Measurements from ENCODE around the gene RAB36.

RAB36 gene

GRCh38 chr22:23114721-23115020 is 30.6 kb upstream of the RAB36 start:
- H3F3A ChIP-seq (ENCODE audit: control insufficient read depth, insufficient read depth), result no peaks in the 10 kb centered on the region
- H3K27ac ChIP-seq (ENCODE audit: low read depth, low read length), result no peak overlapping the region
- no peak overlapping the region for H3K4me2 ChIP-seq (ENCODE audit: low read length)
- no peaks in the 10 kb centered on the region for H3K9me3 ChIP-seq (ENCODE audit: control insufficient read depth, insufficient read depth, low read length)
- peaks cover 18% of the 10 kb centered on the region for H3K4me1 ChIP-seq (ENCODE audit: control insufficient read depth, low read length)
- TF ChIP-seq, protein P1, sequence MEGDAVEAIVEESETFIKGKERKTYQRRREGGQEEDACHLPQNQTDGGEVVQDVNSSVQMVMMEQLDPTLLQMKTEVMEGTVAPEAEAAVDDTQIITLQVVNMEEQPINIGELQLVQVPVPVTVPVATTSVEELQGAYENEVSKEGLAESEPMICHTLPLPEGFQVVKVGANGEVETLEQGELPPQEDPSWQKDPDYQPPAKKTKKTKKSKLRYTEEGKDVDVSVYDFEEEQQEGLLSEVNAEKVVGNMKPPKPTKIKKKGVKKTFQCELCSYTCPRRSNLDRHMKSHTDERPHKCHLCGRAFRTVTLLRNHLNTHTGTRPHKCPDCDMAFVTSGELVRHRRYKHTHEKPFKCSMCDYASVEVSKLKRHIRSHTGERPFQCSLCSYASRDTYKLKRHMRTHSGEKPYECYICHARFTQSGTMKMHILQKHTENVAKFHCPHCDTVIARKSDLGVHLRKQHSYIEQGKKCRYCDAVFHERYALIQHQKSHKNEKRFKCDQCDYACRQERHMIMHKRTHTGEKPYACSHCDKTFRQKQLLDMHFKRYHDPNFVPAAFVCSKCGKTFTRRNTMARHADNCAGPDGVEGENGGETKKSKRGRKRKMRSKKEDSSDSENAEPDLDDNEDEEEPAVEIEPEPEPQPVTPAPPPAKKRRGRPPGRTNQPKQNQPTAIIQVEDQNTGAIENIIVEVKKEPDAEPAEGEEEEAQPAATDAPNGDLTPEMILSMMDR (IDR thresholded peaks at IDR 0.05; ENCODE audit: low read depth, low read length, poor library complexity, severe bottlenecking), result no peak
- TF ChIP-seq EZH2phosphoT487 (IDR thresholded peaks at IDR 0.05; ENCODE audit: borderline replicate concordance, low read length), result no peak
- H4K20me1 ChIP-seq (ENCODE audit: control insufficient read depth, insufficient read depth, low read depth, low read length), result no peaks in the 10 kb centered on the region
- H3K27me3 ChIP-seq (ENCODE audit: control insufficient read depth, low read length), result no peaks in the 10 kb centered on the region
- H3K4me3 ChIP-seq (ENCODE audit: low read length), result no peak overlapping the region
- no peaks in the 10 kb centered on the region for H3K9me2 ChIP-seq (replicated peaks; ENCODE audit: control insufficient read depth, low read length)
- H3K79me2 ChIP-seq (ENCODE audit: control insufficient read depth, low read length), result no peaks in the 10 kb centered on the region
- H3K36me3 ChIP-seq (ENCODE audit: control insufficient read depth, low read length), result no peaks in the 10 kb centered on the region

GRCh38 chr22:23115369-23115768 is 29.9 kb upstream of the RAB36 start:
- Histone ChIP-seq H3K9me2 (replicated peaks; ENCODE audit: control insufficient read depth, low read length) (no peaks in the 10 kb centered on the region), H3K4me3 (ENCODE audit: low read length) (no peak overlapping the region), H3K27ac (ENCODE audit: low read depth, low read length) (no peak overlapping the region), H3K79me2 (ENCODE audit: control insufficient read depth, low read length) (no peaks in the 10 kb centered on the region), H3K36me3 (ENCODE audit: control insufficient read depth, low read length) (no peaks in the 10 kb centered on the region), H4K20me1 (ENCODE audit: control insufficient read depth, insufficient read depth, low read depth, low read length) (no peaks in the 10 kb centered on the region), H3K4me2 (ENCODE audit: low read length) (no peak overlapping the region), H3K4me1 (ENCODE audit: control insufficient read depth, low read length) (peaks cover 20% of the 10 kb centered on the region), H3K27me3 (ENCODE audit: control insufficient read depth, low read length) (no peaks in the 10 kb centered on the region), H3K9me3 (ENCODE audit: control insufficient read depth, insufficient read depth, low read length) (no peaks in the 10 kb centered on the region), H3F3A (ENCODE audit: control insufficient read depth, insufficient read depth) (no peaks in the 10 kb centered on the region)
- TF ChIP-seq, protein P1 (IDR thresholded peaks at IDR 0.05; ENCODE audit: low read depth, low read length, poor library complexity, severe bottlenecking), result no peak
- TF ChIP-seq EZH2phosphoT487 (IDR thresholded peaks at IDR 0.05; ENCODE audit: borderline replicate concordance, low read length), result no peak

- Histone ChIP-seq H3K4me2 (ENCODE audit: low read length) (no peak overlapping the region), H4K20me1 (ENCODE audit: control insufficient read depth, insufficient read depth, low read depth, low read length) (no peaks in the 10 kb centered on the region), H3K4me3 (ENCODE audit: low read length) (no peak overlapping the region), H3K79me2 (ENCODE audit: control insufficient read depth, low read length) (no peaks in the 10 kb centered on the region), H3K9me3 (ENCODE audit: control insufficient read depth, insufficient read depth, low read length) (no peaks in the 10 kb centered on the region), H3F3A (ENCODE audit: control insufficient read depth, insufficient read depth) (no peaks in the 10 kb centered on the region), H3K27me3 (ENCODE audit: control insufficient read depth, low read length) (no peaks in the 10 kb centered on the region), H3K36me3 (ENCODE audit: control insufficient read depth, low read length) (no peaks in the 10 kb centered on the region), H3K9me2 (replicated peaks; ENCODE audit: control insufficient read depth, low read length) (no peaks in the 10 kb centered on the region), H3K27ac (ENCODE audit: low read depth, low read length) (no peak overlapping the region), H3K4me1 (ENCODE audit: control insufficient read depth, low read length) (peaks cover 20% of the 10 kb centered on the region)
- TF ChIP-seq, protein P1 (IDR thresholded peaks at IDR 0.05; ENCODE audit: low read depth, low read length, poor library complexity, severe bottlenecking), result no peak
- TF ChIP-seq EZH2phosphoT487 (IDR thresholded peaks at IDR 0.05; ENCODE audit: borderline replicate concordance, low read length), result no peak
Observed at GRCh38 chr22:23115825-23116494, 29.3 kb upstream of the RAB36 start.
